Head of caudate nucleus (tissue), 42 donors: ENCODE measurements around the gene AUTS2.

Experiments
- DNase-seq, 42 donors: peaks; one replicate each; pipeline versions ENCODE4 v3.0.0 to v3.0.0-alpha.2; 2020 to 2021; ENCODE audit warnings: mixed read lengths in 7 of 42
- intact Hi-C: fragments of 100-400 bp; cut with DNase I; formaldehyde crosslinking; loops from one replicate; pipeline ENCODE4 v1.15.0; 2022

AUTS2 gene

GRCh38 chr7:69619054-69619453 lies 20.8 kb downstream of the AUTS2 start:
- intact Hi-C loops = no loop called here
- no peak for DNase-seq

GRCh38 chr7:69619635-69620034 lies 21.4 kb downstream of the AUTS2 start:
- intact Hi-C loops = no loop called here
- DNase-seq = peak in 3 of 42 donors; percentile 14 to 39 (median 32)

GRCh38 chr7:69620063-69620462 lies 21.8 kb downstream of the AUTS2 start:
- DNase-seq = no peak
- intact Hi-C loops = no loop called here

- intact Hi-C loops = no loop called here
- DNase-seq = no peak
Observed at GRCh38 chr7:69620650-69621049, 22.4 kb downstream of the AUTS2 start.

GRCh38 chr7:69622014-69622835 lies 23.9 kb downstream of the AUTS2 start:
- intact Hi-C loops = no loop called here
- no peak for DNase-seq

- intact Hi-C loops = no loop called here
- DNase-seq = no peak
Observed at GRCh38 chr7:69622960-69623359, 24.7 kb downstream of the AUTS2 start.

GRCh38 chr7:69624435-69625230 lies 26.4 kb downstream of the AUTS2 start:
- no peak for DNase-seq
- intact Hi-C loops = no loop called here

GRCh38 chr7:69625238-69625637 lies 27.0 kb downstream of the AUTS2 start:
- intact Hi-C loops = no loop called here
- DNase-seq = no peak

GRCh38 chr7:69625798-69626197 lies 27.5 kb downstream of the AUTS2 start:
- DNase-seq = no peak
- intact Hi-C loops = no loop called here

- no peak for DNase-seq
- intact Hi-C loops = no loop called here
Observed at GRCh38 chr7:69630292-69630691, 32.0 kb downstream of the AUTS2 start.

GRCh38 chr7:69631131-69631530 lies 32.9 kb downstream of the AUTS2 start:
- intact Hi-C loops = no loop called here
- DNase-seq = no peak

- DNase-seq = no peak
- intact Hi-C loops = no loop called here
Observed at GRCh38 chr7:69632280-69632679, 34.0 kb downstream of the AUTS2 start.

- intact Hi-C loops = no loop called here
- DNase-seq = no peak
Observed at GRCh38 chr7:69633122-69633831, 35.0 kb downstream of the AUTS2 start.

GRCh38 chr7:69635555-69636185 lies 37.4 kb downstream of the AUTS2 start:
- peak in 5 of 42 donors; percentile 9 to 54 (median 36) for DNase-seq
- intact Hi-C loops = no loop called here

- intact Hi-C loops = no loop called here
Observed at GRCh38 chr7:69638674-69639073, 40.4 kb downstream of the AUTS2 start.

GRCh38 chr7:69640216-69640615 lies 41.9 kb downstream of the AUTS2 start:
- intact Hi-C loops = no loop called here

More at GRCh38 chr7:69638674-69639073, 40.4 kb downstream of the AUTS2 start:
- DNase-seq = no peak

GRCh38 chr7:69640925-69641594 lies 42.8 kb downstream of the AUTS2 start:
- intact Hi-C loops = no loop called here
- no peak for DNase-seq

More at GRCh38 chr7:69640216-69640615, 41.9 kb downstream of the AUTS2 start:
- no peak for DNase-seq

- DNase-seq = no peak
- intact Hi-C loops = no loop called here
Observed at GRCh38 chr7:69643265-69643664, 45.0 kb downstream of the AUTS2 start.
